ENCODE results near the gene CTSE. TPM values are rescaled to one million over a fixed set of nuclear protein-coding genes. Genes with fewer than 3 reads are reported as not detected.

The CTSE gene
- polyA plus RNA-seq, 6 donors from 2014 or later: not detected

GRCh38 chr1:206040328-206040727 lies 16.6 kb upstream of the CTSE start:
- ATAC-seq (ENCODE audit: low read depth in 2 of 2) (no peak), DNase-seq (no peak)
- Mint-ChIP-seq H3K27ac (peak overlapping the region; percentile 81 to 97 (median 96)), H3K4me1 (peaks cover 58 to 83% (median 72%) of the 10 kb centered on the region in 3 donors), H3K27me3 (no peaks in the 10 kb centered on the region), H3K9me3 (no peaks in the 10 kb centered on the region), H3K4me3 (peak overlapping the region in 7 of 8 donors; percentile 0 to 90 (median 49)), H3K36me3 (no peaks in the 10 kb centered on the region)

GRCh38 chr1:206039046-206039973 lies 15.6 kb upstream of the CTSE start:
- DNase-seq: no peak
- peak overlapping the region; percentile 81 to 98 (median 96) for H3K27ac Mint-ChIP-seq
- H3K36me3 Mint-ChIP-seq: no peaks in the 10 kb centered on the region
- H3K4me3 Mint-ChIP-seq: peak overlapping the region in 7 of 8 donors; percentile 47 to 90 (median 68)
- no peaks in the 10 kb centered on the region for H3K27me3 Mint-ChIP-seq
- H3K4me1 Mint-ChIP-seq: peaks cover 67 to 94% (median 82%) of the 10 kb centered on the region in 3 donors
- ATAC-seq (ENCODE audit: low read depth in 2 of 2): no peak
- H3K9me3 Mint-ChIP-seq: no peaks in the 10 kb centered on the region

GRCh38 chr1:206037581-206037980 lies 13.9 kb upstream of the CTSE start:
- peak overlapping the region; percentile 80 to 96 (median 84) for H3K27ac Mint-ChIP-seq
- no peak for ATAC-seq (ENCODE audit: low read depth in 2 of 2)
- DNase-seq: no peak
- H3K4me3 Mint-ChIP-seq: peak overlapping the region in 6 of 8 donors; percentile 45 to 91 (median 76)
- peaks cover 74 to 97% (median 92%) of the 10 kb centered on the region in 3 donors for H3K4me1 Mint-ChIP-seq
- no peaks in the 10 kb centered on the region for H3K36me3 Mint-ChIP-seq
- H3K9me3 Mint-ChIP-seq: no peaks in the 10 kb centered on the region
- H3K27me3 Mint-ChIP-seq: no peaks in the 10 kb centered on the region

GRCh38 chr1:206036663-206037455 lies 13.2 kb upstream of the CTSE start:
- Mint-ChIP-seq H3K36me3 (no peaks in the 10 kb centered on the region), H3K4me3 (peak overlapping the region; percentile 48 to 94 (median 90)), H3K4me1 (peaks cover 77 to 98% (median 96%) of the 10 kb centered on the region in 3 donors), H3K9me3 (no peaks in the 10 kb centered on the region), H3K27ac (peak overlapping the region; percentile 79 to 97 (median 91)), H3K27me3 (no peaks in the 10 kb centered on the region)
- ATAC-seq (ENCODE audit: low read depth in 2 of 2): peak; percentile 44 to 55
- DNase-seq: no peak

- Mint-ChIP-seq H3K27me3 (no peaks in the 10 kb centered on the region), H3K36me3 (no peaks in the 10 kb centered on the region), H3K4me3 (peak overlapping the region; percentile 89 to 94 (median 92)), H3K9me3 (no peaks in the 10 kb centered on the region), H3K27ac (peak overlapping the region; percentile 81 to 98 (median 96)), H3K4me1 (peaks cover 72 to 94% (median 87%) of the 10 kb centered on the region in 3 donors)
- DNase-seq (no peak), ATAC-seq (ENCODE audit: low read depth in 2 of 2) (peak; percentile 51 to 57)
Observed at GRCh38 chr1:206035027-206035426, 11.3 kb upstream of the CTSE start.

- Mint-ChIP-seq H3K36me3 (no peaks in the 10 kb centered on the region), H3K27ac (peak overlapping the region; percentile 13 to 98 (median 74)), H3K4me3 (peak overlapping the region in 3 of 8 donors; percentile 1 to 89 (median 50)), H3K9me3 (no peaks in the 10 kb centered on the region), H3K27me3 (peaks cover 0 to 6% (median 0%) of the 10 kb centered on the region in 3 donors), H3K4me1 (peaks cover 51 to 70% (median 62%) of the 10 kb centered on the region in 3 donors)
- DNase-seq (no peak), ATAC-seq (ENCODE audit: low read depth in 2 of 2) (no peak)
Observed at GRCh38 chr1:206032380-206033140, 8.9 kb upstream of the CTSE start.

- Mint-ChIP-seq H3K36me3 (no peaks in the 10 kb centered on the region), H3K27ac (peak overlapping the region in 1 of 6 donors; percentile 90), H3K4me1 (peaks cover 36 to 52% (median 45%) of the 10 kb centered on the region in 3 donors), H3K4me3 (peak overlapping the region in 7 of 8 donors; percentile 11 to 78 (median 48)), H3K9me3 (no peaks in the 10 kb centered on the region), H3K27me3 (peaks cover 0 to 6% (median 0%) of the 10 kb centered on the region in 3 donors)
- DNase-seq (peak; percentile 67), ATAC-seq (ENCODE audit: low read depth in 2 of 2) (peak; percentile 75 to 84)
Observed at GRCh38 chr1:206030714-206031113, 7.0 kb upstream of the CTSE start.

- H3K27ac Mint-ChIP-seq: no peak overlapping the region
- no peaks in the 10 kb centered on the region for H3K36me3 Mint-ChIP-seq
- no peak for DNase-seq
- no peak for ATAC-seq (ENCODE audit: low read depth in 2 of 2)
- H3K9me3 Mint-ChIP-seq: no peaks in the 10 kb centered on the region
- peaks cover 32 to 46% (median 39%) of the 10 kb centered on the region in 3 donors for H3K4me1 Mint-ChIP-seq
- peak overlapping the region in 1 of 8 donors; percentile 19 for H3K4me3 Mint-ChIP-seq
- H3K27me3 Mint-ChIP-seq: peaks cover 0 to 6% (median 0%) of the 10 kb centered on the region in 3 donors
Observed at GRCh38 chr1:206030191-206030590, 6.5 kb upstream of the CTSE start.

GRCh38 chr1:206029484-206029883 lies 5.8 kb upstream of the CTSE start:
- ATAC-seq (ENCODE audit: low read depth in 2 of 2): no peak
- Mint-ChIP-seq H3K9me3 (no peaks in the 10 kb centered on the region), H3K36me3 (no peaks in the 10 kb centered on the region), H3K4me3 (no peak overlapping the region), H3K27me3 (peaks cover 0 to 6% (median 0%) of the 10 kb centered on the region in 3 donors), H3K27ac (peak overlapping the region in 2 of 6 donors; percentile 15 to 55), H3K4me1 (peaks cover 25 to 39% (median 32%) of the 10 kb centered on the region in 3 donors)
- no peak for DNase-seq

GRCh38 chr1:206025283-206025820 lies 1.7 kb upstream of the CTSE start:
- H3K4me1 Mint-ChIP-seq: peaks cover 0 to under 1% (median 0%) of the 10 kb centered on the region in 3 donors
- DNase-seq (no peak), ATAC-seq (ENCODE audit: low read depth in 2 of 2) (no peak)
- peaks cover 0 to 18% (median 11%) of the 10 kb centered on the region in 3 donors for H3K27me3 Mint-ChIP-seq
- H3K9me3 Mint-ChIP-seq: no peaks in the 10 kb centered on the region
- no peak overlapping the region for H3K27ac Mint-ChIP-seq
- H3K36me3 Mint-ChIP-seq: no peaks in the 10 kb centered on the region
- no peak overlapping the region for H3K4me3 Mint-ChIP-seq

GRCh38 chr1:206022766-206023165 lies 929 bp downstream of the CTSE start:
- DNase-seq: no peak
- ATAC-seq (ENCODE audit: low read depth in 2 of 2): no peak
- Mint-ChIP-seq H3K36me3 (no peaks in the 10 kb centered on the region), H3K27ac (peak overlapping the region in 1 of 6 donors; percentile 20), H3K4me1 (no peaks in the 10 kb centered on the region), H3K9me3 (no peaks in the 10 kb centered on the region), H3K4me3 (no peak overlapping the region), H3K27me3 (peaks cover 0 to 14% (median 11%) of the 10 kb centered on the region in 3 donors)

- no peaks in the 10 kb centered on the region for H3K4me1 Mint-ChIP-seq
- DNase-seq (no peak), ATAC-seq (ENCODE audit: low read depth in 2 of 2) (no peak)
- H3K36me3 Mint-ChIP-seq: no peaks in the 10 kb centered on the region
- no peaks in the 10 kb centered on the region for H3K9me3 Mint-ChIP-seq
- no peak overlapping the region for H3K4me3 Mint-ChIP-seq
- peaks cover 0 to 14% (median 11%) of the 10 kb centered on the region in 3 donors for H3K27me3 Mint-ChIP-seq
- peak overlapping the region in 1 of 6 donors; percentile 51 for H3K27ac Mint-ChIP-seq
Observed at GRCh38 chr1:206021626-206022365, 1.9 kb downstream of the CTSE start.

All from naive B cell (primary cell).